Tibial nerve (tissue), 4 donors: ENCODE measurements around the gene HIPK2. TPM values are rescaled to one million over a fixed set of nuclear protein-coding genes. Genes with fewer than 3 reads are reported as not detected.

Experiments
- DNase-seq, 2 donors: peaks; one replicate each; pipeline ENCODE4 v3.0.0-alpha.2; 2019; ENCODE audit warnings: low spot score in 2 of 2
- H3K27ac ChIP-seq, 4 donors: fragments of 200-600 bp; sonication (generic) in 3 of 4; one replicate each; pipeline ENCODE4 v1.5.1; 2017 to 2019; ENCODE audit warnings: mild to moderate bottlenecking in 1 of 4
- H3K27me3 ChIP-seq, 2 donors: fragments of 200-600 bp; sonication (generic) in 1 of 2; one replicate each; pipeline versions ENCODE4 v1.5.1 to v1.6.0; 2017 to 2019
- H3K36me3 ChIP-seq, 3 donors: fragments of 200-600 bp; sonication (generic); one replicate each; pipeline ENCODE4 v1.5.1; 2018 to 2019
- H3K4me1 ChIP-seq, 4 donors: fragments of 200-600 bp; sonication (generic) in 3 of 4; one replicate each; pipeline ENCODE4 v1.5.1; 2017 to 2019
- H3K4me3 ChIP-seq, 4 donors: fragments of 200-600 bp; sonication (generic) in 3 of 4; one replicate each; pipeline ENCODE4 v1.5.1; 2017 to 2019; ENCODE audit warnings: mild to moderate bottlenecking in 1 of 4, moderate library complexity in 1 of 4
- H3K9me3 ChIP-seq, 4 donors: fragments of 200-600 bp; sonication (generic) in 3 of 4; one replicate each; pipeline ENCODE4 v1.5.1; 2017 to 2019
- CTCF ChIP-seq, 5 experiments: fragments of 200-600 bp in 3 of 5; fragments of 450-650 bp in 2 of 5; sonication (generic) in 3 of 5; IDR thresholded peaks; one replicate each; pipeline ENCODE4 v1.5.1; 2016 to 2019; ENCODE audit warnings: antibody characterized with exemption in 5 of 5, mild to moderate bottlenecking in 3 of 5, moderate library complexity in 2 of 5
- EP300 ChIP-seq, 2 donors: sonication (generic); formaldehyde crosslinking; IDR thresholded peaks; one replicate each; pipeline ENCODE4 v1.6.1; 2017; ENCODE audit warnings: antibody characterized with exemption in 2 of 2, mild to moderate bottlenecking in 1 of 2
- POLR2A ChIP-seq, 2 donors: fragments of 450-650 bp; IDR thresholded peaks; one replicate each; pipeline ENCODE4 v1.6.1; 2017; ENCODE audit warnings: antibody characterized with exemption in 2 of 2, mild to moderate bottlenecking in 2 of 2, moderate library complexity in 2 of 2
- WGBS, 2 donors: methylation state at CpG; one replicate each; pipeline ENCODE4 v1.1.5; 2018; 5-methylcytosine and 5-hydroxymethylcytosine counted together
- total RNA-seq, 4 donors: library from RNA; depleted of rRNA; stranded (reverse); fragments of >200 nt; gene quantifications; one replicate each; pipeline ENCODE4 v1.1.0, GENCODE V29; 2016

HIPK2 gene
- total RNA-seq, 4 donors from 2014 or later = 24.9 to 41.1 (median 29.7) TPM

- Histone ChIP-seq H3K9me3 (no peaks in the 10 kb centered on the region), H3K27ac (peak overlapping the region in 2 of 4 donors; percentile 74 to 77), H3K27me3 (no peaks in the 10 kb centered on the region), H3K36me3 (no peaks in the 10 kb centered on the region), H3K4me3 (no peak overlapping the region), H3K4me1 (peaks cover 0 to 39% (median 24%) of the 10 kb centered on the region in 4 donors)
- no peak for DNase-seq
- TF ChIP-seq CTCF (IDR thresholded peaks at IDR 0.05) (no peak), POLR2A (IDR thresholded peaks at IDR 0.05) (no peak), EP300 (IDR thresholded peaks at IDR 0.05) (no peak)
- WGBS, 2 donors = 77 to 82% methylated on average over 8 of the region's 8 CpGs
Measured at GRCh38 chr7:139655305-139655704, 122.5 kb downstream of the HIPK2 start.

GRCh38 chr7:139654276-139655181, 123.3 kb downstream of the HIPK2 start:
- H3K27me3 ChIP-seq = no peaks in the 10 kb centered on the region
- H3K4me1 ChIP-seq = peaks cover 0 to 36% (median 18%) of the 10 kb centered on the region in 4 donors
- DNase-seq = no peak
- 65 to 66% methylated on average over 14 of the region's 14 CpGs for WGBS, 2 donors
- no peaks in the 10 kb centered on the region for H3K36me3 ChIP-seq
- H3K27ac ChIP-seq = peak overlapping the region in 3 of 4 donors; percentile 46 to 77 (median 74)
- no peak overlapping the region for H3K4me3 ChIP-seq
- no peak for TF ChIP-seq CTCF (IDR thresholded peaks at IDR 0.05)
- no peak for TF ChIP-seq EP300 (IDR thresholded peaks at IDR 0.05)
- no peak for TF ChIP-seq POLR2A (IDR thresholded peaks at IDR 0.05)
- H3K9me3 ChIP-seq = no peaks in the 10 kb centered on the region

- H3K4me1 ChIP-seq = peaks cover 0 to 46% (median 20%) of the 10 kb centered on the region in 4 donors
- TF ChIP-seq POLR2A (IDR thresholded peaks at IDR 0.05) = no peak
- TF ChIP-seq EP300 (IDR thresholded peaks at IDR 0.05) = no peak
- TF ChIP-seq CTCF (IDR thresholded peaks at IDR 0.05) = no peak
- WGBS, 2 donors = 61 to 63% methylated on average over 4 of the region's 4 CpGs
- no peak overlapping the region for H3K4me3 ChIP-seq
- DNase-seq = no peak
- peak overlapping the region in 3 of 4 donors; percentile 7 to 77 (median 74) for H3K27ac ChIP-seq
- no peaks in the 10 kb centered on the region for H3K36me3 ChIP-seq
- no peaks in the 10 kb centered on the region for H3K27me3 ChIP-seq
- H3K9me3 ChIP-seq = no peaks in the 10 kb centered on the region
Measured at GRCh38 chr7:139651914-139652313, 125.9 kb downstream of the HIPK2 start.

GRCh38 chr7:139651308-139651707, 126.5 kb downstream of the HIPK2 start:
- H3K4me1 ChIP-seq = peaks cover 0 to 50% (median 24%) of the 10 kb centered on the region in 4 donors

More at GRCh38 chr7:139651308-139651707, 126.5 kb downstream of the HIPK2 start:
- H3K36me3 ChIP-seq = no peaks in the 10 kb centered on the region
- 82 to 83% methylated on average over 6 of the region's 6 CpGs for WGBS, 2 donors
- no peak for DNase-seq
- no peaks in the 10 kb centered on the region for H3K9me3 ChIP-seq
- H3K4me3 ChIP-seq = no peak overlapping the region
- no peaks in the 10 kb centered on the region for H3K27me3 ChIP-seq
- no peak for TF ChIP-seq POLR2A (IDR thresholded peaks at IDR 0.05)
- TF ChIP-seq CTCF (IDR thresholded peaks at IDR 0.05) = no peak
- TF ChIP-seq EP300 (IDR thresholded peaks at IDR 0.05) = no peak
- H3K27ac ChIP-seq = peak overlapping the region in 2 of 4 donors; percentile 74 to 77
